ENCODE results near the gene APBB2. TPM values are rescaled to one million over a fixed set of nuclear protein-coding genes. Genes with fewer than 3 reads are reported as not detected.

Gene APBB2
- total and polyA plus RNA-seq, 2 of the 4 experiments (the other 2 are of a cell fraction), result 47.9 to 75.5 TPM

DNA sequence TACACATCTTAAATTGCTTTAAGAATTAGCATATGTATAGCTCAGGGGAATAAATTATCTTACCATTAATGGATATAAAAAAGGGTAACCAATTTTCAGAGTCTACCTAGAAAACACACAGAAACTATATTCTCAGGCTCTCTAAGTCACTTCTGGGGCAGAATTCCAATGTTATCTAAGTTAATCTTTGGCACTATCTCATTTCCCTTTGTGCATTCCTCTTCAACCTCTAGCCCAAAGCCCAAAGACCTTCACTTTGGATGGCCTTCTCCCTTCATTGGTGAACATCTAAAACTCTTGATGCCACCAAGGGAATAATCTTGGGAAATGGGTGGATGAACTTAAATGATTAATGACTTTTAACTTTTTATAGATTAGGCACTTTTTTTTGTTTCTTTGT lies 108.3 kb downstream of the APBB2 start:
- Histone ChIP-seq H3K4me2 (ENCODE audit: low read depth, low read length) (no peak overlapping the region), H2BK20ac (ENCODE audit: low read depth, low read length) (no peak overlapping the region), H4K91ac (ENCODE audit: insufficient read depth, low read depth, low read length) (no peak overlapping the region), H3K14ac (replicated peaks; ENCODE audit: low read depth, low read length) (no peak overlapping the region), H2AK9ac (replicated peaks; ENCODE audit: low read depth, low read length, poor library complexity) (no peak overlapping the region), H3K79me1 (ENCODE audit: low read depth in 1 of 2, low read length in 2 of 2) (peaks cover 14 to 30% of the 10 kb centered on the region in 2 experiments), H3K4me1 (ENCODE audit: control insufficient read depth, insufficient read depth, low read length) (no peaks in the 10 kb centered on the region; the same call in 1 of the 2 replicates), H4K5ac (ENCODE audit: low read depth, low read length) (no peak overlapping the region), H3K23ac (ENCODE audit: low read depth, low read length) (no peak overlapping the region), H3K36me3 (ENCODE audit: control insufficient read depth, insufficient read depth, low read length) (no peaks in the 10 kb centered on the region), H4K8ac (ENCODE audit: low read depth in 2 of 2, low read length in 2 of 2) (no peak overlapping the region), H3K18ac (ENCODE audit: low read depth, low read length) (no peak overlapping the region), H2BK15ac (ENCODE audit: low read depth, low read length) (no peak overlapping the region), H3K27me3 (ENCODE audit: control insufficient read depth, insufficient read depth, low read length) (no peaks in the 10 kb centered on the region), H3K4ac (ENCODE audit: low read depth, low read length) (no peak overlapping the region), H3K9me1 (ENCODE audit: insufficient read depth, low read length) (peaks cover 3% of the 10 kb centered on the region; the same call in 1 of the 2 replicates), H3K9ac (ENCODE audit: low read depth, low read length) (no peak overlapping the region), H3K56ac (ENCODE audit: extremely low read depth, insufficient read depth, low read length) (no peak overlapping the region), H2AK5ac (ENCODE audit: low read depth, low read length) (no peak overlapping the region), H3K27ac (ENCODE audit: insufficient read depth, low read length) (no peak overlapping the region), H2AFZ (replicated peaks; ENCODE audit: low read length, poor library complexity) (no peak overlapping the region), H2BK120ac (ENCODE audit: low read depth, low read length) (no peak overlapping the region), H2BK5ac (ENCODE audit: low read depth, low read length, poor library complexity, severe bottlenecking) (no peak overlapping the region), H4K20me1 (ENCODE audit: insufficient read depth, low read length) (peaks cover 2% of the 10 kb centered on the region; the same call in 1 of the 2 replicates), H3K9me3 (ENCODE audit: control insufficient read depth, insufficient read depth, low read length) (no peaks in the 10 kb centered on the region), H3K4me3 (ENCODE audit: insufficient read depth, low read depth, low read length) (no peak overlapping the region)
- no peak for TF ChIP-seq POLR2A (IDR thresholded peaks at IDR 0.05; ENCODE audit: low read depth, low read length)
- no peak for TF ChIP-seq CHD1 (IDR thresholded peaks at IDR 0.05; ENCODE audit: low read depth, low read length)
- TF ChIP-seq BHLHE40 (IDR thresholded peaks at IDR 0.05; ENCODE audit: low read depth, low read length), result no peak
- TF ChIP-seq FOS (IDR thresholded peaks at IDR 0.05; ENCODE audit: low read depth, low read length), result no peak
- TF ChIP-seq RAD21 (IDR thresholded peaks at IDR 0.05; ENCODE audit: low read length), result no peak
- TF ChIP-seq RCOR1 (IDR thresholded peaks at IDR 0.05; ENCODE audit: insufficient replicate concordance, low read length), result no peak
- TF ChIP-seq CEBPB (IDR thresholded peaks at IDR 0.05; ENCODE audit: low read depth, low read length), result no peak
- TF ChIP-seq, protein P1, sequence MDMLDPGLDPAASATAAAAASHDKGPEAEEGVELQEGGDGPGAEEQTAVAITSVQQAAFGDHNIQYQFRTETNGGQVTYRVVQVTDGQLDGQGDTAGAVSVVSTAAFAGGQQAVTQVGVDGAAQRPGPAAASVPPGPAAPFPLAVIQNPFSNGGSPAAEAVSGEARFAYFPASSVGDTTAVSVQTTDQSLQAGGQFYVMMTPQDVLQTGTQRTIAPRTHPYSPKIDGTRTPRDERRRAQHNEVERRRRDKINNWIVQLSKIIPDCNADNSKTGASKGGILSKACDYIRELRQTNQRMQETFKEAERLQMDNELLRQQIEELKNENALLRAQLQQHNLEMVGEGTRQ (IDR thresholded peaks at IDR 0.05; ENCODE audit: low read depth, low read length), result no peak
- no peak for TF ChIP-seq SMC3 (IDR thresholded peaks at IDR 0.05; ENCODE audit: low read depth, low read length)
- TF ChIP-seq, protein P2, sequence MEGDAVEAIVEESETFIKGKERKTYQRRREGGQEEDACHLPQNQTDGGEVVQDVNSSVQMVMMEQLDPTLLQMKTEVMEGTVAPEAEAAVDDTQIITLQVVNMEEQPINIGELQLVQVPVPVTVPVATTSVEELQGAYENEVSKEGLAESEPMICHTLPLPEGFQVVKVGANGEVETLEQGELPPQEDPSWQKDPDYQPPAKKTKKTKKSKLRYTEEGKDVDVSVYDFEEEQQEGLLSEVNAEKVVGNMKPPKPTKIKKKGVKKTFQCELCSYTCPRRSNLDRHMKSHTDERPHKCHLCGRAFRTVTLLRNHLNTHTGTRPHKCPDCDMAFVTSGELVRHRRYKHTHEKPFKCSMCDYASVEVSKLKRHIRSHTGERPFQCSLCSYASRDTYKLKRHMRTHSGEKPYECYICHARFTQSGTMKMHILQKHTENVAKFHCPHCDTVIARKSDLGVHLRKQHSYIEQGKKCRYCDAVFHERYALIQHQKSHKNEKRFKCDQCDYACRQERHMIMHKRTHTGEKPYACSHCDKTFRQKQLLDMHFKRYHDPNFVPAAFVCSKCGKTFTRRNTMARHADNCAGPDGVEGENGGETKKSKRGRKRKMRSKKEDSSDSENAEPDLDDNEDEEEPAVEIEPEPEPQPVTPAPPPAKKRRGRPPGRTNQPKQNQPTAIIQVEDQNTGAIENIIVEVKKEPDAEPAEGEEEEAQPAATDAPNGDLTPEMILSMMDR (conservative IDR thresholded peaks at IDR 0.05; ENCODE audit: low read depth, low read length), result no peak
- no peak for TF ChIP-seq RFX5 (IDR thresholded peaks at IDR 0.05; ENCODE audit: low read depth, low read length)
- no peak for TF ChIP-seq NFE2L2 (IDR thresholded peaks at IDR 0.05; ENCODE audit: low read depth, low read length)
- TF ChIP-seq MAFK (IDR thresholded peaks at IDR 0.05; ENCODE audit: low read depth, low read length), result no peak
- TF ChIP-seq MXI1 (IDR thresholded peaks at IDR 0.05; ENCODE audit: borderline replicate concordance, low read depth, low read length), result no peak
- TF ChIP-seq MAZ (IDR thresholded peaks at IDR 0.05; ENCODE audit: borderline replicate concordance, low read depth, low read length), result no peak
- TF ChIP-seq, protein P3, sequence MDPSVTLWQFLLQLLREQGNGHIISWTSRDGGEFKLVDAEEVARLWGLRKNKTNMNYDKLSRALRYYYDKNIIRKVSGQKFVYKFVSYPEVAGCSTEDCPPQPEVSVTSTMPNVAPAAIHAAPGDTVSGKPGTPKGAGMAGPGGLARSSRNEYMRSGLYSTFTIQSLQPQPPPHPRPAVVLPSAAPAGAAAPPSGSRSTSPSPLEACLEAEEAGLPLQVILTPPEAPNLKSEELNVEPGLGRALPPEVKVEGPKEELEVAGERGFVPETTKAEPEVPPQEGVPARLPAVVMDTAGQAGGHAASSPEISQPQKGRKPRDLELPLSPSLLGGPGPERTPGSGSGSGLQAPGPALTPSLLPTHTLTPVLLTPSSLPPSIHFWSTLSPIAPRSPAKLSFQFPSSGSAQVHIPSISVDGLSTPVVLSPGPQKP (IDR thresholded peaks at IDR 0.05; ENCODE audit: borderline replicate concordance, low read depth, low read length), result no peak
- dilution Hi-C loops (cut with HindIII; ENCODE audit: low sequenced_read_pairs, unreplicated experiment) (no loop called here), in situ Hi-C loops (cut with MboI; ENCODE audit: low sequenced_read_pairs) (no loop called here), intact Hi-C loops (cut with micrococcal nuclease) (loop anchor here (5.0 kb wide), 1 partner anchor 36 kb away; no protein-coding TSS in a partner anchor)
- POLR2A ChIA-PET (ENCODE audit: unreplicated experiment), result interaction anchor here (0.6 kb wide), 1 partner anchor 152 kb away, joined by 5 read pairs; no protein-coding TSS in a partner anchor
- CTCF ChIA-PET, result no interaction called here
- ATAC-seq (ENCODE audit: low read depth) (no peak), DNase-seq (no peak)
- no TSS peak for BruUV-seq (replicated peaks)

Measured in IMR-90 (cell line).